H1 (cell line): ENCODE data around the gene IQCH. TPM values are rescaled to one million over a fixed set of nuclear protein-coding genes. Genes with fewer than 3 reads are reported as not detected.

Source experiments
- CTCF ChIA-PET: fragments of 300-600 bp; sonication (Branson Sonifier 250); formaldehyde crosslinking; loops from one replicate; lab custom pipeline; 2021; ENCODE audit not compliant: partially characterized antibody; lab: Charles Lee
- POLR2A ChIA-PET: fragments of 300-600 bp; sonication (Branson Sonifier 250); formaldehyde crosslinking; loops from one replicate; lab custom pipeline; 2021; ENCODE audit warnings: inconsistent platforms; ENCODE audit not compliant: partially characterized antibody; lab: Charles Lee
- DNase-seq, 2 experiments: peaks; one replicate each; pipeline versions ENCODE4 v3.0.0 to v3.0.0-alpha.2; 2010 to 2022; ENCODE audit warnings: low spot score in 2 of 2, low read depth in 1 of 2, mixed read lengths in 1 of 2
- FAIRE-seq: peaks from 2 replicates; lab custom pipeline; 2011; peaks lifted over from hg19 to GRCh38; lab: Jason Lieb, UNC
- H2AFZ ChIP-seq: 2 replicates; pipeline ENCODE4 v1.8.1; 2012; ENCODE audit warnings: low read length, inconsistent platforms
- H2AK5ac ChIP-seq: 2 replicates; pipeline ENCODE4 v1.6.1; 2013; ENCODE audit warnings: low read depth, low read length
- H2BK120ac ChIP-seq: replicated peaks from 2 replicates; pipeline ENCODE3; 2013; ENCODE audit warnings: low read depth, low read length, inconsistent platforms
- H2BK12ac ChIP-seq: 2 replicates; pipeline ENCODE4 v1.6.1; 2013; ENCODE audit warnings: low read depth, low read length
- H2BK15ac ChIP-seq: 2 replicates; pipeline ENCODE4 v1.6.1; 2013; ENCODE audit warnings: low read length
- H2BK20ac ChIP-seq: 2 replicates; pipeline ENCODE4 v1.6.1; 2013; ENCODE audit warnings: low read length
- H2BK5ac ChIP-seq: 2 replicates; pipeline ENCODE4 v1.6.1; 2013; ENCODE audit warnings: low read depth, low read length
- H3K14ac ChIP-seq: 2 replicates; pipeline ENCODE4 v1.6.1; 2013; ENCODE audit warnings: inconsistent platforms; ENCODE audit not compliant: insufficient read length
- H3K18ac ChIP-seq: 2 replicates; pipeline ENCODE4 v1.6.1; 2013; ENCODE audit warnings: low read length; ENCODE audit errors: extremely low read depth
- H3K23ac ChIP-seq: 2 replicates; pipeline ENCODE4 v1.6.1; 2013; ENCODE audit warnings: inconsistent platforms; ENCODE audit not compliant: insufficient read length
- H3K23me2 ChIP-seq: 2 replicates; pipeline ENCODE4 v1.6.1; 2013; ENCODE audit warnings: low read depth, low read length
- H3K27ac ChIP-seq: 2 replicates; pipeline ENCODE4 v1.6.1; 2011; ENCODE audit warnings: low read depth, low read length, inconsistent platforms
- H3K27me3 ChIP-seq, 4 experiments: replicated peaks in 1 of 4; 1 replicate in 1 of 4; 2 replicates in 3 of 4; pipeline versions ENCODE4 v1.6.1 to v1.8.1; 2011 to 2013; ENCODE audit warnings: low read length in 3 of 4, mild to moderate bottlenecking in 3 of 4, inconsistent platforms in 2 of 4, mixed read lengths in 2 of 4, moderate library complexity in 1 of 4; ENCODE audit not compliant: control insufficient read depth in 3 of 4, insufficient read depth in 3 of 4; ENCODE audit errors: extremely low read depth in 1 of 4
- H3K36me3 ChIP-seq, 4 experiments: 2 replicates each; pipeline versions ENCODE4 v1.6.1 to v1.8.1; 2011 to 2013; ENCODE audit warnings: mild to moderate bottlenecking in 4 of 4, low read length in 3 of 4, moderate library complexity in 2 of 4, control low read depth in 1 of 4, inconsistent platforms in 1 of 4; ENCODE audit not compliant: insufficient read depth in 4 of 4, control insufficient read depth in 2 of 4
- H3K4ac ChIP-seq: replicated peaks from 2 replicates; pipeline ENCODE3; 2013; ENCODE audit warnings: low read length, low read depth, mixed read lengths, inconsistent platforms; ENCODE audit not compliant: insufficient read length
- H3K4me1 ChIP-seq, 4 experiments: replicated peaks in 1 of 4; 1 replicate in 1 of 4; 2 replicates in 3 of 4; pipeline versions ENCODE4 v1.6.1 to v1.8.1; 2011 to 2013; ENCODE audit warnings: low read length in 3 of 4, inconsistent platforms in 2 of 4, mixed read lengths in 1 of 4; ENCODE audit not compliant: insufficient read depth in 4 of 4, control insufficient read depth in 3 of 4
- H3K4me2 ChIP-seq, 2 experiments: 2 replicates each; pipeline versions ENCODE4 v1.6.1 to v1.8.1; 2011 to 2013; ENCODE audit warnings: low read depth in 2 of 2, low read length in 2 of 2, control low read depth in 1 of 2, inconsistent platforms in 1 of 2, mild to moderate bottlenecking in 1 of 2; ENCODE audit not compliant: insufficient read depth in 1 of 2
- H3K4me3 ChIP-seq, 4 experiments: fragments of 200-600, 300-600 bp in 1 of 4; sonication (generic), shearing (Covaris generic), sonication (Bioruptor Twin) in 1 of 4; 2 replicates each; pipeline versions ENCODE4 v1.5.1 to v1.8.1; 2011 to 2016; ENCODE audit warnings: low read length in 4 of 4, low read depth in 3 of 4, control low read depth in 2 of 4, inconsistent platforms in 2 of 4, mild to moderate bottlenecking in 2 of 4, mixed read lengths in 1 of 4, moderate library complexity in 1 of 4; ENCODE audit not compliant: insufficient read depth in 2 of 4; ENCODE audit errors: extremely low read depth in 1 of 4
- H3K56ac ChIP-seq: replicated peaks from 2 replicates; pipeline ENCODE3; 2013; ENCODE audit warnings: low read depth, mild to moderate bottlenecking, mixed read lengths, low read length, inconsistent platforms; ENCODE audit not compliant: insufficient read length
- H3K79me1 ChIP-seq: 2 replicates; pipeline ENCODE4 v1.6.1; 2013; ENCODE audit warnings: low read depth, low read length, control low read depth
- H3K79me2 ChIP-seq, 2 experiments: 2 replicates each; pipeline versions ENCODE4 v1.6.1 to v1.8.1; 2012 to 2013; ENCODE audit warnings: low read length in 2 of 2, mild to moderate bottlenecking in 2 of 2, inconsistent platforms in 1 of 2; ENCODE audit not compliant: insufficient read depth in 2 of 2, control insufficient read depth in 1 of 2
- H3K9ac ChIP-seq, 4 experiments: replicated peaks in 1 of 4; 1 replicate in 1 of 4; 2 replicates in 3 of 4; pipeline versions ENCODE4 v1.6.1 to v1.8.1; 2011 to 2013; ENCODE audit warnings: low read depth in 3 of 4, low read length in 3 of 4, control low read depth in 2 of 4, mild to moderate bottlenecking in 2 of 4, moderate library complexity in 2 of 4, inconsistent platforms in 1 of 4; ENCODE audit errors: extremely low read depth in 1 of 4
- H3K9me3 ChIP-seq, 2 experiments: 2 replicates each; pipeline versions ENCODE4 v1.6.1 to v1.8.1; 2012 to 2013; ENCODE audit warnings: mild to moderate bottlenecking in 2 of 2, moderate library complexity in 2 of 2, control low read depth in 1 of 2, inconsistent platforms in 1 of 2, low read depth in 1 of 2, low read length in 1 of 2, mixed read lengths in 1 of 2; ENCODE audit not compliant: insufficient read depth in 2 of 2
- H4K20me1 ChIP-seq, 2 experiments: replicated peaks in 1 of 2; 2 replicates each; pipeline versions ENCODE3 to v1.8.1; 2011 to 2013; ENCODE audit warnings: inconsistent platforms in 2 of 2, low read length in 2 of 2, mild to moderate bottlenecking in 1 of 2; ENCODE audit not compliant: insufficient read depth in 2 of 2, control insufficient read depth in 1 of 2
- H4K5ac ChIP-seq: 2 replicates; pipeline ENCODE4 v1.6.1; 2013; ENCODE audit warnings: low read length, low read depth, mixed read lengths, inconsistent platforms; ENCODE audit not compliant: insufficient read length
- H4K8ac ChIP-seq: 2 replicates; pipeline ENCODE4 v1.8.0; 2013; ENCODE audit warnings: mild to moderate bottlenecking, moderate library complexity, low read length, inconsistent platforms; ENCODE audit not compliant: insufficient read depth; ENCODE audit errors: extremely low read depth
- H4K91ac ChIP-seq: replicated peaks from 2 replicates; pipeline ENCODE3; 2013; ENCODE audit warnings: low read length, mixed read lengths, inconsistent platforms; ENCODE audit not compliant: insufficient read length
- POLR2A ChIP-seq, 2 experiments: IDR thresholded peaks; 1 replicate in 1 of 2; 2 replicates in 1 of 2; pipeline ENCODE4 v1.6.1; 2011; ENCODE audit warnings: low read depth in 2 of 2, low read length in 2 of 2, mild to moderate bottlenecking in 2 of 2; ENCODE audit errors: control extremely low read depth in 1 of 2
- WGBS, 2 experiments: shearing (Covaris generic) in 1 of 2; methylation state at CpG; one replicate each; pipeline versions ENCODE4 v1.1.6 to v1.1.7; 2013 to 2015; ENCODE audit warnings: low lambda C conversion rate in 2 of 2, mixed read lengths in 2 of 2, inconsistent platforms in 1 of 2, low coverage in 1 of 2, missing lambda C conversion rate in 1 of 2; ENCODE audit not compliant: insufficient replicate concordance in 2 of 2, insufficient coverage in 1 of 2, insufficient read length in 1 of 2; ENCODE audit errors: extremely low coverage in 1 of 2, missing lambda C conversion rate in 1 of 2; 5-methylcytosine and 5-hydroxymethylcytosine counted together
- polyA plus RNA-seq, 7 experiments: library from polyadenylated mRNA; depleted of rRNA in 3 of 7; stranded (reverse) in 5 of 7; unstranded in 2 of 7; fragments of >200 nt in 5 of 7; fragments of 200-250 nt in 2 of 7; gene quantifications; 1 replicate in 5 of 7; 2 replicates in 1 of 7; 4 replicates in 1 of 7; pipeline versions ENCODE4 v1.2.1 to v1.2.3, GENCODE V29; 2011 to 2013; ENCODE audit warnings: missing spikeins in 2 of 7, mixed read lengths in 2 of 7
- total RNA-seq: library from RNA; stranded (reverse); fragmentation: NEBNext Ultra II Directional; extraction: Animal tissue kit (Norgen Biotek cat#: 25700); gene quantifications from 2 replicates; pipeline ENCODE4 v1.2.1, GENCODE V29; 2021

Gene IQCH
- total and polyA plus RNA-seq, 2 of the 8 experiments (the other 6 are each of a cell fraction or from before 2014, with no cell fraction given), result 0.60 to 1.9 TPM

DNA sequence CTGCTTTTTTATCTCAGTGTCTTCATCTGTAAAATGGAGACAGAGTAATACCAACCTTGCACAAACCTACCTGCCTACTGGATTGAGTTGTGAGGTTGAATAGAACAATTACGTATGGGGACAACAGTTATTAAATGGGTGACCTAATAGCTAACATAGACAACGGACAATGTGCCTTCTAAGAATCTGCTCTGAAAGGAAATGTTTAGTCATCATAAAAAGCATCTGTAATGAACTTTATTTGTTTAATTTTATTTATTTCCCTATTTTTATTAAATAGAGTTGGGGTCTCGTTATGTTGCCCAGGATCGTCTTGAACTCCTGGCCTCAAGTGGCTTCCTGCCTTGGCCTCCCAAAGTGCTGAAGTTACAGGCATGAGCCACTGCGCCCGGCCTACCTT is 207.1 kb downstream of the IQCH start:
- Histone ChIP-seq H4K20me1 (no peaks in the 10 kb centered on the region), H3K4me1 (no peaks in the 10 kb centered on the region), H3K56ac (no peak overlapping the region), H3K14ac (no peak overlapping the region), H2BK12ac (no peak overlapping the region), H3K23me2 (no peaks in the 10 kb centered on the region), H3K9ac (no peak overlapping the region), H4K8ac (no peak overlapping the region), H3K4me2 (no peak overlapping the region), H3K23ac (no peak overlapping the region), H2BK15ac (no peak overlapping the region), H2AFZ (no peak overlapping the region), H3K36me3 (no peaks in the 10 kb centered on the region), H3K27ac (no peak overlapping the region), H3K79me2 (no peaks in the 10 kb centered on the region), H2BK20ac (no peak overlapping the region), H2BK120ac (no peak overlapping the region), H4K5ac (no peak overlapping the region), H4K91ac (no peak overlapping the region), H3K27me3 (no peaks in the 10 kb centered on the region), H3K79me1 (no peaks in the 10 kb centered on the region), H3K18ac (no peak overlapping the region), H2AK5ac (no peak overlapping the region), H3K4me3 (no peak overlapping the region), H3K9me3 (no peaks in the 10 kb centered on the region), H3K4ac (no peak overlapping the region), H2BK5ac (no peak overlapping the region)
- TF ChIP-seq POLR2A (IDR thresholded peaks at IDR 0.05; ENCODE audit: control extremely low read depth in 1 of 2, low read depth in 2 of 2, low read length in 2 of 2), result no peak
- 95% methylated on average over 6 of the region's 6 CpGs; no CpG with 5 or more reads in 1 of the 2 experiments for WGBS, 2 experiments
- FAIRE-seq (no peak), DNase-seq (no peak)
- ChIA-PET CTCF (no interaction called here), POLR2A (no interaction called here)
